GM12891 (cell line): Measurements from ENCODE around the gene SLC44A1.

Experiments
- PAX5 ChIP-seq: IDR thresholded peaks from 2 replicates; pipeline ENCODE4 v1.6.1; 2011; ENCODE audit warnings: low read length, moderate library complexity, mild to moderate bottlenecking; ENCODE audit not compliant: insufficient read depth, severe bottlenecking
- POLR2AphosphoS5 ChIP-seq: IDR thresholded peaks from 2 replicates; pipeline ENCODE4 v1.6.1; 2011; ENCODE audit warnings: low read depth, low read length, control low read depth
- TAF1 ChIP-seq: IDR thresholded peaks from 2 replicates; pipeline ENCODE4 v1.6.1; 2011; ENCODE audit warnings: low read depth, low read length, control low read depth

- TF ChIP-seq PAX5 (no peak), POLR2AphosphoS5 (no peak), TAF1 (no peak)
Observed at GRCh38 chr9:105436783-105437182, 192.3 kb downstream of the SLC44A1 start.
